Hepatocyte (in vitro differentiated cells): ENCODE results near the gene PICALM.

Source experiments
- CTCF ChIP-seq: fragments of 200-600 bp; sonication (generic); IDR thresholded peaks from 2 replicates; pipeline ENCODE4 v1.5.1; 2016; ENCODE audit warnings: antibody characterized with exemption, mild to moderate bottlenecking; ENCODE audit not compliant: poor library complexity
- EZH2 ChIP-seq: fragments of 200-600 bp; sonication (generic); IDR thresholded peaks from 2 replicates; pipeline ENCODE4 v1.6.1; 2016; ENCODE audit warnings: antibody characterized with exemption, mild to moderate bottlenecking, borderline replicate concordance

- TF ChIP-seq EZH2: no peak
- no peak for TF ChIP-seq CTCF
Observed at GRCh38 chr11:86069408-86070101, 671 bp upstream of the PICALM start.
